GM10847 (cell line): Measurements from ENCODE around the gene EEF1B2.

ENCODE experiments used
- POLR2A ChIP-seq: IDR thresholded peaks from 2 replicates; pipeline ENCODE4 v1.6.1; 2011; ENCODE audit not compliant: insufficient read length; ENCODE audit errors: extremely low read depth

Gene EEF1B2

GRCh38 chr2:206159346-206160124 lies at the start of gene EEF1B2, which contains the start of gene NDUFS1:
Gene EEF1B2 (plus strand): TSS chr2:206159895. CDS start chr2:206159980, 85 bp downstream.
Gene NDUFS1 (minus strand): TSS chr2:206159444. CDS start chr2:206153678, 5,766 bp downstream.
- TF ChIP-seq POLR2A = peak; percentile 45

- TF ChIP-seq POLR2A = no peak
Measured at GRCh38 chr2:206112108-206112507, 47.6 kb upstream of the EEF1B2 start.

- no peak for TF ChIP-seq POLR2A
Measured at GRCh38 chr2:206112846-206113547, 46.7 kb upstream of the EEF1B2 start.

GRCh38 chr2:206115026-206115578 lies 44.6 kb upstream of the EEF1B2 start:
- TF ChIP-seq POLR2A = no peak

- TF ChIP-seq POLR2A = no peak
Measured at GRCh38 chr2:206116278-206116677, 43.4 kb upstream of the EEF1B2 start.

- TF ChIP-seq POLR2A = no peak
Measured at GRCh38 chr2:206125901-206126300, 33.8 kb upstream of the EEF1B2 start.

- no peak for TF ChIP-seq POLR2A
Measured at GRCh38 chr2:206127656-206128055, 32.0 kb upstream of the EEF1B2 start.

GRCh38 chr2:206143451-206143850 lies 16.2 kb upstream of the EEF1B2 start:
- TF ChIP-seq POLR2A = no peak

- no peak for TF ChIP-seq POLR2A
Measured at GRCh38 chr2:206144383-206144782, 15.3 kb upstream of the EEF1B2 start.

GRCh38 chr2:206145665-206146064 lies 14.0 kb upstream of the EEF1B2 start:
- TF ChIP-seq POLR2A = no peak

GRCh38 chr2:206149330-206149729 lies 10.4 kb upstream of the EEF1B2 start:
- TF ChIP-seq POLR2A = no peak

- TF ChIP-seq POLR2A = no peak
Measured at GRCh38 chr2:206150168-206150567, 9.5 kb upstream of the EEF1B2 start.

GRCh38 chr2:206150631-206151030 lies 9.1 kb upstream of the EEF1B2 start:
- no peak for TF ChIP-seq POLR2A

GRCh38 chr2:206154197-206154596 lies 5.5 kb upstream of the EEF1B2 start:
- no peak for TF ChIP-seq POLR2A

- no peak for TF ChIP-seq POLR2A
Measured at GRCh38 chr2:206158563-206159345, 941 bp upstream of the EEF1B2 start.
